AG10803 (cell line): ENCODE data around the gene LRP2BP.

Source experiments
- DNase-seq: peaks from one replicate; pipeline ENCODE4 v3.0.0; 2010; ENCODE audit warnings: low read depth
- H3K4me3 ChIP-seq: 2 replicates; pipeline ENCODE4 v1.5.1; 2011; ENCODE audit warnings: mild to moderate bottlenecking, low read length, control low read depth
- TF ChIP-seq, protein P1 (sequence below): conservative IDR thresholded peaks from 2 replicates; pipeline ENCODE4 v1.5.1; 2011; ENCODE audit warnings: mild to moderate bottlenecking, low read length, control low read depth, inconsistent platforms

The LRP2BP gene

DNA sequence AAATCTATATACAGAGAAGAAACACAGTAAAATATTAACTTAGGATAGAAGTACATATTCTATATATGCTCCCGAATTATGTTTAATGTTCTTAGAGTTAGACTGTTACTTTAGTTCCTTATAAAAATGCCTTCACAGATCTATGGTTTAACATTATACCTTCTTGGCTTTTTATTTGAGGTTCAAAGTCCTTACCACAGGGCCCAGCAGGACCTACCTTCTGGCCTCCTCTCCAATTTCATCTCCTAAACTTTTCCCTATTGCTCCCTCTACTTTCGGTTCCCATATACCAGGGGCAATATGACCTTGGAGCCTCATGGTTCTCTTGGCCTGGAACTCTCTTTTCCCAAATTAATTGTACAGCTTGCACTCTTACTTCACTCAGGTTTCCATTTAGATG, 12.7 kb upstream of the LRP2BP start:
- no peak overlapping the region for H3K4me3 ChIP-seq
- TF ChIP-seq, protein P1, sequence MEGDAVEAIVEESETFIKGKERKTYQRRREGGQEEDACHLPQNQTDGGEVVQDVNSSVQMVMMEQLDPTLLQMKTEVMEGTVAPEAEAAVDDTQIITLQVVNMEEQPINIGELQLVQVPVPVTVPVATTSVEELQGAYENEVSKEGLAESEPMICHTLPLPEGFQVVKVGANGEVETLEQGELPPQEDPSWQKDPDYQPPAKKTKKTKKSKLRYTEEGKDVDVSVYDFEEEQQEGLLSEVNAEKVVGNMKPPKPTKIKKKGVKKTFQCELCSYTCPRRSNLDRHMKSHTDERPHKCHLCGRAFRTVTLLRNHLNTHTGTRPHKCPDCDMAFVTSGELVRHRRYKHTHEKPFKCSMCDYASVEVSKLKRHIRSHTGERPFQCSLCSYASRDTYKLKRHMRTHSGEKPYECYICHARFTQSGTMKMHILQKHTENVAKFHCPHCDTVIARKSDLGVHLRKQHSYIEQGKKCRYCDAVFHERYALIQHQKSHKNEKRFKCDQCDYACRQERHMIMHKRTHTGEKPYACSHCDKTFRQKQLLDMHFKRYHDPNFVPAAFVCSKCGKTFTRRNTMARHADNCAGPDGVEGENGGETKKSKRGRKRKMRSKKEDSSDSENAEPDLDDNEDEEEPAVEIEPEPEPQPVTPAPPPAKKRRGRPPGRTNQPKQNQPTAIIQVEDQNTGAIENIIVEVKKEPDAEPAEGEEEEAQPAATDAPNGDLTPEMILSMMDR = no peak
- DNase-seq = no peak

DNA sequence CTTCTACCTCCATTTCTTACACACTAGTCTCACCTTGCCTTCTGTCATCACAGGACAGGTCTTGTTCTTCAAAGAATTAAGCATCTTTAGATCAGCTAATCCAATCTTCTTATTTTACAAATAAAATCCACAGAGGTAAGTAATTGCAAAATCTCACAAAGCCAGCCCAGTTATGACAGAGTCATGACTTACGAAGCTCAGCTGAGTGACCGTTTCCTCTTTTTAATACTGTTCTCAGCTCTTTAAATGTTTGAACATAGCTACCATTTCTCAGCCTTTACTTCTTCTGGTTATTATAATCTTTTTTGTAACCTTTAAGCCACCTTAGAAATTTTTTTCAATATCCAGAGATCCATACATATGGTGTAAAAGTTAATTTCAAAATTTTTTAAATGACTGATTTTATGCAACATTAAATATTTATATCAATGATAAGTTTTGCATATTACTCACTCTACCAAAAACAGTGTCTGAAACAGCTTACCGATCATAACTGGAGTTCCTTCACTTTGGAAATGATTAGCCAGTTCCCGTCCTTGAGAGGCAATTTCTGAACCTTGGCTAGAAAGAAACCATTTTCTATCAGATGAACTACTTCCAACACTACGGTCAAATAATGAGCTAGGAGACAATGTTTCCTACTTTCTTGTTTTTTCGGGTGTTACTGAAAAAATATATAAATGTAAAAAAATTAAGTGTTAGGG, 9.7 kb upstream of the LRP2BP start:
- no peak for DNase-seq
- H3K4me3 ChIP-seq = no peak overlapping the region
- TF ChIP-seq, protein P1 = no peak

DNA sequence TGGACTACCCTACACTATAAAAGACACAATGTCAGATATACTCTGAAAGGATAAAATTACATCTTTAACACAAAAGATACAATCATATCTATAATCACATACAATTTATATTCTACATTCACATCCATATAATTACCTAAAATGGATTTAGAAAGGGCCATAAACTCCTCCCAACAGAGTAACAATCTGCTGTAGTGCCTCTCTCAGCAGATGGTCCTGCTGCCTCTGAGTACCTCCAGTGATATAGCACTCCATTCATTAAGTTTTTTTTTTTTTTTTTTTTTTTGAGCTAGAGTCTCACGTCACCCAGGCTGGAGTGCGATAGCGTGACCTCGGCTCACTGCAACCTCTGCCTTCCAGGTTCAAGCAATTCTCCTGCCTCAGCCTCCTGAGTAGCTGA, 8.3 kb upstream of the LRP2BP start:
- no peak for DNase-seq
- H3K4me3 ChIP-seq = no peak overlapping the region
- TF ChIP-seq, protein P1 = no peak

DNA sequence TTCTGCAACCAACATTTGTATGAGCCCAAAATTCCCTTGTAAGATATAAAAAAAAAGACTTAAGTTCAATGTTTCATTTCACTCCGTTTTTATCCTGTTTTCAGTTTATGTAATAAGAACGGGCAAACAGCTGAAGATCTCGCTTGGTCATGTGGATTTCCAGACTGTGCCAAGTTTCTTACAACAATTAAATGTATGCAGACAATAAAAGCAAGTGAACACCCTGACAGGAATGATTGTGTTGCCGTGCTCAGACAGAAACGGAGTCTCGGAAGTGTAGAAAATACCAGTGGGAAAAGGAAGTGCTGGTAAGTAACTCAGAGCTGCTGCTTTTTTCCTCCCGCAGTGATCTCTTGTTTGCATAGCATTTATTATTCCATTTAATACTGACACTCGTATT, 3.7 kb upstream of the LRP2BP start:
- no peak for DNase-seq
- H3K4me3 ChIP-seq = no peak overlapping the region
- TF ChIP-seq, protein P1 = no peak

DNA sequence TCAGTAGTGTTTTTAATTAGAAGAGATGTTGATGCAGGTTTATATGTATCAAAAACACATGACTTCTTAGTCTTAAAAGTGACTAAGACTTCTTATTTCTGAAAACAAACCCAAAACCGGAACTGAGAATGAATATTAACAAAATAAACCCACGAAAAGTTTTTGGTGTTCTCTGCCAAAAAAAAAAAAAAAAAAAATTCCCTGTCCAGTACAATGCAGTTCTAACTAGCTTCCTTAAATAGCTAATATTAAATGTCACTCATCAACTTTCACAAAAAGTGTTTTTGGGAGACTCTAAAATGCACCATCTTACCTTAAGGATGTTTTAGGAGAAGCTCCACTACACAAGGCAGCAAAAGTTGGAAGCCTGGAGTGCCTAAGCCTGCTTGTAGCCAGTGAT, 2.9 kb upstream of the LRP2BP start:
- TF ChIP-seq, protein P1 = no peak
- H3K4me3 ChIP-seq = no peak overlapping the region
- no peak for DNase-seq

DNA sequence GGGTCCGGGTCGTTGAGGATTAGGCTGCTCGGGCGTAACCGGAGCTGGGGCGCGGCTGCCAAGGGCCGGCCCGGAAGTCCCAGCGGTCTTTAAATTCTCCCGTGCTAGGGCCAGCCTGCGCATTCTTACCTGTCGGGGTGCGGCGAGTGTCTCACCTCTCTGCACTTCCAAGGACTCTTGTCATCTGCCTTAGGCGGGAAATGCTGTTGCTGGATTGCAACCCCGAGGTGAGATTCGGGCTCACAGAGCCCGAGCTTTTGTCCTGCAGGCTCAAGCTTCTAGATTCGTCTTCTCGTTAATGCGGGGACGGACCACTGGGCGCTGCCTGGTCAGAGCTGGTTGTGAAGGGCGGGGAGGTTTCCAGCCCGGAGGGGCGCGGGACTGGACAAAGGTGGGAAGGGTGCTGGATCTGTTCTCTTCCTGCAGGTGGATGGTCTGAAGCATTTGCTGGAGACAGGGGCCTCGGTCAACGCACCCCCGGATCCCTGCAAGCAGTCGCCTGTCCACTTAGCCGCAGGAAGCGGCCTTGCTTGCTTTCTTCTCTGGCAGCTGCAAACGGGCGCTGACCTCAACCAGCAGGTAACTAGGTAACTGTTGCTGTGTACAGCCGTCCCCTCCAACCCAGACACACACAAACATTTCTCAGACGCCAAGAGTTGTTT, 1.1 kb upstream of the LRP2BP start, which contains the start of gene ANKRD37:
TSS of gene ANKRD37 (plus strand) at position 118 of the 662 bp plus-strand sequence. CDS start at position 201, 83 bp downstream.
- TF ChIP-seq, protein P1 = 0 out of 2 replicates have a peak, but pooled peaks have one; percentile 15
- peak; percentile 38 for DNase-seq

More for the DNA sequence above, 1.1 kb upstream of the LRP2BP start, which contains the start of gene ANKRD37:
- H3K4me3 ChIP-seq = peak within 1 kb of the TSS; percentile 84
